Daoy (cell line): ENCODE results near the gene NEURL1B. TPM values are rescaled to one million over a fixed set of nuclear protein-coding genes. Genes with fewer than 3 reads are reported as not detected.
A peak's percentile ranks its signal among the peaks of the same experiment; 100 is the strongest.
"Not testable (repeated sequence)": the region's sequence is repeated elsewhere in the genome, so short reads cannot be mapped to it uniquely, and the experiment has no call there.

Experiments
- DNase-seq: peaks from one replicate; pipeline ENCODE4 v3.0.0-alpha.2; 2015; ENCODE audit warnings: low read depth
- total RNA-seq: library from RNA; depleted of rRNA; stranded (reverse); fragments of >200 nt; shearing (Covaris generic); gene quantifications from 2 replicates; pipeline ENCODE4 v1.2.3, GENCODE V29; 2014; rRNA removed

The NEURL1B gene
- 2.6 and 2.8 TPM in 2 replicates for total RNA-seq

- peak; percentile 88 for DNase-seq
These were observed at the start of gene NEURL1B for GRCh38 chr5:172640822-172641358. TSS of gene NEURL1B (plus strand) at chr5:172641263. CDS start at chr5:172641407, 144 bp downstream.

GRCh38 chr5:172591636-172592035, 49.4 kb upstream of the NEURL1B start:
- DNase-seq = no peak

- DNase-seq = no peak
These were observed 48.2 kb upstream of the NEURL1B start for GRCh38 chr5:172592881-172593280.

GRCh38 chr5:172593306-172593705, 47.8 kb upstream of the NEURL1B start:
- no peak for DNase-seq

GRCh38 chr5:172593721-172594235, 47.3 kb upstream of the NEURL1B start:
- DNase-seq = no peak

- no peak for DNase-seq
These were observed 46.6 kb upstream of the NEURL1B start for GRCh38 chr5:172594431-172594830.

GRCh38 chr5:172594867-172595466, 46.1 kb upstream of the NEURL1B start:
- no peak for DNase-seq

GRCh38 chr5:172595596-172596455, 45.2 kb upstream of the NEURL1B start:
- no peak for DNase-seq

- no peak for DNase-seq
These were observed 44.3 kb upstream of the NEURL1B start for GRCh38 chr5:172596638-172597231.

- DNase-seq = no peak
These were observed 43.3 kb upstream of the NEURL1B start for GRCh38 chr5:172597755-172598155.

- no peak for DNase-seq
These were observed 42.5 kb upstream of the NEURL1B start for GRCh38 chr5:172598251-172599203.

- DNase-seq = no peak
These were observed 41.9 kb upstream of the NEURL1B start for GRCh38 chr5:172599204-172599567.

- no peak for DNase-seq
These were observed 40.5 kb upstream of the NEURL1B start for GRCh38 chr5:172600571-172600970.

GRCh38 chr5:172601576-172601975, 39.5 kb upstream of the NEURL1B start:
- not testable (repeated sequence) for DNase-seq

GRCh38 chr5:172602783-172603231, 38.3 kb upstream of the NEURL1B start:
- no peak for DNase-seq

- DNase-seq = no peak
These were observed 37.7 kb upstream of the NEURL1B start for GRCh38 chr5:172603251-172603806.

- DNase-seq = no peak
These were observed 35.6 kb upstream of the NEURL1B start for GRCh38 chr5:172605466-172605865.

GRCh38 chr5:172606156-172606785, 34.8 kb upstream of the NEURL1B start:
- no peak for DNase-seq

GRCh38 chr5:172607213-172607793, 33.8 kb upstream of the NEURL1B start:
- DNase-seq = no peak

GRCh38 chr5:172608773-172609172, 32.3 kb upstream of the NEURL1B start:
- DNase-seq = no peak
